Activated T-helper 1 cell treated with anti-CD3 and anti-CD28 coated beads, Interleukin-12 subunit alpha, Interleukin-12 subunit beta, Interleukin-2, Interleukin-4 antibody, amounts not matched to agents 30 ng/mL and 10 ng/mL and 1 ng/mL, durations not matched to agents 14 hours and 24 hours and 36 hours (primary cell): ENCODE data around the gene DEFB114. TPM values are rescaled to one million over a fixed set of nuclear protein-coding genes. Genes with fewer than 3 reads are reported as not detected.

Source experiments
- DNase-seq: peaks from one replicate; pipeline ENCODE4 v3.0.0; 2021; ENCODE audit warnings: low spot score
- H3K27ac Mint-ChIP-seq: one replicate; pipeline ENCODE4 v1.8.0; 2021; ENCODE audit warnings: mild to moderate bottlenecking, mixed read lengths
- H3K27me3 Mint-ChIP-seq: one replicate; pipeline ENCODE4 v1.8.0; 2022; ENCODE audit warnings: mild to moderate bottlenecking, moderate library complexity, mixed read lengths; ENCODE audit not compliant: insufficient read depth
- H3K36me3 Mint-ChIP-seq: one replicate; pipeline ENCODE4 v1.8.0; 2021; ENCODE audit warnings: low read depth, mixed read lengths
- H3K4me1 Mint-ChIP-seq: one replicate; pipeline ENCODE4 v1.8.0; 2021; ENCODE audit warnings: low read depth, mixed read lengths
- H3K4me3 Mint-ChIP-seq: one replicate; pipeline ENCODE4 v1.8.0; 2021; ENCODE audit warnings: mild to moderate bottlenecking, moderate library complexity, mixed read lengths
- H3K9me3 Mint-ChIP-seq: one replicate; pipeline ENCODE4 v1.8.0; 2021; ENCODE audit warnings: mixed read lengths
- intact Hi-C: fragments of 100-400 bp; cut with micrococcal nuclease; formaldehyde crosslinking; loops from one replicate; pipeline ENCODE4 v1.15.1; 2024
- total RNA-seq: library from RNA; stranded (reverse); gene quantifications from 2 replicates; pipeline ENCODE4 v1.2.3, GENCODE V29; 2022

Gene DEFB114
- total RNA-seq, 1 donor from 2014 or later = not detected

DNA sequence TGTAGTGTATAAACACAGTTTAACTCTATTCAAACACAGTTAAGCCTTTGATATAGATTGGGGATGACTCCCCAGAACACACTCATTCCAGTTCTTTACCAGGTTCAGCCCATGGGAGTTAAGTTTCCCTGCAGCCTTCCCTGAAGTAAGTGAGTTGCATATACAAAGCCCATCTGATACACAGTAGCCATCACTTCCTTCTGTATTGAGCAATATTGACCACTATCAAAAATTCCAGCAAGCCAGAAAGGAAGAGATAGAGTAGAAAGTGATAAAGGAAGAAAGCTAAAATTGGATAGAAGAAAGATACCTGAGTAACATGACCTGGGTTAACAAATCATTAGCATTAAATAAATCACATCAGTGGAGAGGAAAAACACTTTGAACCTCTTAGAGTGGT is 34.6 kb downstream of the DEFB114 start:
- no peaks in the 10 kb centered on the region for H3K36me3 Mint-ChIP-seq
- intact Hi-C loops = no loop called here
- H3K27ac Mint-ChIP-seq = no peak overlapping the region
- H3K9me3 Mint-ChIP-seq = no peaks in the 10 kb centered on the region
- no peak for DNase-seq
- H3K4me1 Mint-ChIP-seq = no peaks in the 10 kb centered on the region
- no peak overlapping the region for H3K4me3 Mint-ChIP-seq
- no peaks in the 10 kb centered on the region for H3K27me3 Mint-ChIP-seq

GRCh38 chr6:49923826-49924225 is 40.1 kb downstream of the DEFB114 start:
- H3K4me1 Mint-ChIP-seq = no peaks in the 10 kb centered on the region
- no peak overlapping the region for H3K4me3 Mint-ChIP-seq
- intact Hi-C loops = no loop called here
- no peak for DNase-seq
- no peaks in the 10 kb centered on the region for H3K36me3 Mint-ChIP-seq
- H3K27me3 Mint-ChIP-seq = no peaks in the 10 kb centered on the region
- no peak overlapping the region for H3K27ac Mint-ChIP-seq
- H3K9me3 Mint-ChIP-seq = no peaks in the 10 kb centered on the region

- no peak for DNase-seq
- H3K27me3 Mint-ChIP-seq = no peaks in the 10 kb centered on the region
- H3K4me3 Mint-ChIP-seq = no peak overlapping the region
- H3K9me3 Mint-ChIP-seq = no peaks in the 10 kb centered on the region
- no peak overlapping the region for H3K27ac Mint-ChIP-seq
- intact Hi-C loops = loop anchor here (5.0 kb wide), 1 partner anchor 693 kb away; no protein-coding TSS in a partner anchor
- no peaks in the 10 kb centered on the region for H3K36me3 Mint-ChIP-seq
- no peaks in the 10 kb centered on the region for H3K4me1 Mint-ChIP-seq
Measured at GRCh38 chr6:49919935-49920644, 43.9 kb downstream of the DEFB114 start.

GRCh38 chr6:49919261-49919660 is 44.7 kb downstream of the DEFB114 start:
- DNase-seq = no peak
- no peaks in the 10 kb centered on the region for H3K27me3 Mint-ChIP-seq
- H3K9me3 Mint-ChIP-seq = no peaks in the 10 kb centered on the region
- H3K4me3 Mint-ChIP-seq = no peak overlapping the region
- H3K4me1 Mint-ChIP-seq = no peaks in the 10 kb centered on the region
- intact Hi-C loops = loop anchor here (5.0 kb wide), 1 partner anchor 692 kb away; no protein-coding TSS in a partner anchor
- H3K27ac Mint-ChIP-seq = no peak overlapping the region
- no peaks in the 10 kb centered on the region for H3K36me3 Mint-ChIP-seq

DNA sequence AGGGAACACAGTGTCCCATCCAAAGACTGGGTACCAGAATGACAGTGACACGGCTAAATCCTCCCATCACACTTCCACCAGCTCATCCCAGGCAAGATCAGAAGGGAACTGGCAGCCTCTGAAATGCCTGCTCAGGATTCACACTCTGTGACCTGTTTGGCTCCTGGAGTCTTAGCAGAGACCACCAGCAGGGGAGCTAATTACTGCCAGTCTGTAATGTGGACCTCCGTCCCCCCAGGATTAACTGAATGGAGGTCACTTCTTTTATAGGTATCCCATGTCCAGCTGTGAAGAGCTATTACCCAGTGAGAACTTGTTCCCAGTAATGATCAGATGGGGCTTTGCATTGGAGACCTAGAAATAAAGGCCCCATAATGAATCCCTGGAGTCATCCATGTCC is 45.2 kb downstream of the DEFB114 start:
- H3K9me3 Mint-ChIP-seq = no peaks in the 10 kb centered on the region
- no peak overlapping the region for H3K4me3 Mint-ChIP-seq
- H3K27ac Mint-ChIP-seq = no peak overlapping the region
- H3K36me3 Mint-ChIP-seq = no peaks in the 10 kb centered on the region
- intact Hi-C loops = loop anchor here (5.0 kb wide), 1 partner anchor 691 kb away; no protein-coding TSS in a partner anchor
- DNase-seq = no peak
- no peaks in the 10 kb centered on the region for H3K27me3 Mint-ChIP-seq
- no peaks in the 10 kb centered on the region for H3K4me1 Mint-ChIP-seq

DNA sequence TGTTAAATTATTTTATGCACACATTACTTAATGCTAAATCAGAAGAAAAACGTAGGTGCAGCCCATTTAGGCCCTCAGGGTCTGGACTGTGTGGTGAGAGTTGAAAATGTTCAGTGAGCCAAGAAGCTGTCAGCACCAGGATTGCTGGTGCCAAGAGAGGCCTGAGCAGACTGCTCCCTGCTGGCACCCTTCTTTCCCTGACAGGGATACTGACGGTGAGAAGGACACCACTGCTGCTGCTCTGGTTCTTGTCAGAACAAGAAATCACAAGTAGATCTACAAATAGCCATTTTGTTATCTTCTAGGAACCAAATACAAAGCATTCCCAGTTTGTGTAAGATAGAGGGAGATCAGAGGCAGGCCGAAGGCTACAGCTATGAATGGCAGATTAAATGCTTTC is 48.9 kb downstream of the DEFB114 start:
- H3K27me3 Mint-ChIP-seq = no peaks in the 10 kb centered on the region
- no peaks in the 10 kb centered on the region for H3K9me3 Mint-ChIP-seq
- intact Hi-C loops = loop anchor here (5.0 kb wide), 1 partner anchor 688 kb away; no protein-coding TSS in a partner anchor
- no peak overlapping the region for H3K27ac Mint-ChIP-seq
- no peaks in the 10 kb centered on the region for H3K4me1 Mint-ChIP-seq
- no peaks in the 10 kb centered on the region for H3K36me3 Mint-ChIP-seq
- no peak overlapping the region for H3K4me3 Mint-ChIP-seq
- no peak for DNase-seq

DNA sequence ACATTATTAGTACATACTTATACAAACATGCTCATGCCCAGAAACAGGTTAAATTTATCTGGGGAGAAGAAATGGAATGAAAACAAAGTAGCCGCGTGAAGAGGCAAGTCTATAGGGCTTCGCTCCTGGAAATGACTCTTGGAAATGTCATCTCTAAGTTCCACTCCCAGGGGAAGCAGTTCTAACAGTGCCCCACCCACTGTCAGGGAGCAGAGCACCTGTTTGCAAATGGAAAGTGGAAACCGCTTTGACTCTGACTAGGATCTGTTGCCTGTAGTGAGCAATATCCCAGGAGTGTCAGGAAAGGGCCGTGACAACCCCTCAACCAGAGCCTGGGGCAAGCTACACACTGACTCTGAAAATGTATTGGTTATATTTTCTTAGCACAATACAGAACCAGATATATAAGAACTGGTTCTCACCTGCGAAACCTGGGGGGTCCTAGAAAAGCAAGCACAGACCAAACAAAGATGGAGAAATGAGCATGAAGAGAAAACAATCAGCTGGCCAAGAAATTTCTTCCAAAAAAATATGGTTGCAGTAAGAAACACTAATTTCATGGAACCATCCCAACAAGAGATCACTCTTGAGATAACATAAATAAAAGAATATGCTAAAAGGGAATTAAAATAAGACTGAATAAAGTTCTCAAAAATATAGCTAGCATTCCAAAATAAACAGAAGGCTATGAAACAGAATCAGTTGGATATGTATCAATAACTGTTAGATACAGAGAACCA is 50.2 kb downstream of the DEFB114 start:
- Mint-ChIP-seq H3K27me3 (no peaks in the 10 kb centered on the region), H3K36me3 (no peaks in the 10 kb centered on the region), H3K4me3 (no peak overlapping the region), H3K4me1 (no peaks in the 10 kb centered on the region), H3K9me3 (no peaks in the 10 kb centered on the region), H3K27ac (no peak overlapping the region)
- no peak for DNase-seq
- intact Hi-C loops = no loop called here

DNA sequence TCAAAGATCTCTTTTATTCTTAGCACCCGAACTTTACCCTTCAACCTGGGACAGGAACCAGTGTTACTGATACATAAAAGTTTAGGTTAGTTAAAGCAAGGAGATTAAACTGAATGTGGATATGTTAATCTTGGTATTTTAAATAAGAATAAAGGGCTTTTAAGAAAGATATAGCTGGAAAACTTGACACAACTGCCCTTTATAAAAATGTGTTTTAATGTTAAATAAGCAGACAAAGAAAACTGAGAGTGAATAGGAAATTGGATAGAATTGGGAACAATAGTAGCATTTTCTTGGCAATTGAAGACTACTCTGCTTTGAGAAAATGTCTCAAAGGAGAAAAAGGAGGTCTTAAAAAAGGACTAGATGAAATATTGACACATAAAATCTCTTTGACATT is 51.8 kb downstream of the DEFB114 start:
- Mint-ChIP-seq H3K27ac (no peak overlapping the region), H3K27me3 (no peaks in the 10 kb centered on the region), H3K9me3 (no peaks in the 10 kb centered on the region)

DNA sequence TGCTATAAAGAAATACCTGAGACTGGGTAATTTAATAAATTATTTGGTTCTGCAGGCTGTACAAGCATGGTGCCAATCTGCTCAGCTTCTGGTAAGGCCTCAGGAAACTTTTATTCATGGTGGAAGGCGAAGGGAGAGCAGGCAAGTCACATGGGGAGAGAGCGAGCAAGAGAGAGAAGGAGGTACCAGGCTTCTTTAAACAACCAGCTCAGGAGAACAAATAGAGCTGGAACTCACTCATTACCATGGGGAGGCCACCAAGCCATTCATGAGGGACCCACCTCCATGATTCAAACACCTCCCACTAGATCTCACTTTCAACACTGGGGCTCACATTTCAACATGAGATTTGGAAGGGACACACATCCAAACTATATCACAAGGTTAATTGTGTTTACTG is 52.7 kb downstream of the DEFB114 start:
- Mint-ChIP-seq H3K9me3 (no peaks in the 10 kb centered on the region), H3K4me3 (no peak overlapping the region), H3K36me3 (no peaks in the 10 kb centered on the region), H3K27me3 (no peaks in the 10 kb centered on the region), H3K4me1 (no peaks in the 10 kb centered on the region), H3K27ac (no peak overlapping the region)
- no peak for DNase-seq
- intact Hi-C loops = no loop called here

More for the DNA sequence above, 51.8 kb downstream of the DEFB114 start:
- Mint-ChIP-seq H3K36me3 (no peaks in the 10 kb centered on the region), H3K4me1 (no peaks in the 10 kb centered on the region), H3K4me3 (no peak overlapping the region)
- DNase-seq = no peak
- intact Hi-C loops = no loop called here

Other genes starting within 250 kb of the DEFB114 start
- not detected in 2 replicates for gene CRISP3, start 219.8 kb downstream of the DEFB114 start, total RNA-seq
- gene PGK2, start 176.9 kb downstream of the DEFB114 start, total RNA-seq = not detected in 2 replicates
- not detected in 2 replicates for gene CRISP1, start 97.6 kb downstream of the DEFB114 start, total RNA-seq
- gene DEFB113, start 5.5 kb upstream of the DEFB114 start, total RNA-seq = not detected in 2 replicates
- not detected in 2 replicates for gene DEFB110, start 57.8 kb upstream of the DEFB114 start, total RNA-seq
- not detected in 2 replicates for gene DEFB112, start 85.8 kb upstream of the DEFB114 start, total RNA-seq